Measurements from ENCODE around the gene HSFY1.
"Not testable (repeated sequence)": the region's sequence is repeated elsewhere in the genome, so short reads cannot be mapped to it uniquely, and the experiment has no call there.

HSFY1 gene

GRCh38 chrY:18546420-18546819 is at the start of gene HSFY1:
Gene HSFY1 (plus strand): TSS chrY:18546720. CDS start chrY:18546788, 68 bp downstream.
- not testable (repeated sequence) for DNase-seq (ENCODE audit: low read depth)

GRCh38 chrY:18504266-18504665 is 42.3 kb upstream of the HSFY1 start:
- not testable (repeated sequence) for DNase-seq (ENCODE audit: low read depth)

GRCh38 chrY:18530995-18531655 is 15.4 kb upstream of the HSFY1 start:
- DNase-seq (ENCODE audit: low read depth): not testable (repeated sequence)

GRCh38 chrY:18538952-18539351 is 7.6 kb upstream of the HSFY1 start:
- not testable (repeated sequence) for DNase-seq (ENCODE audit: low read depth)

- not testable (repeated sequence) for DNase-seq (ENCODE audit: low read depth)
Measured at GRCh38 chrY:18553132-18553531, 6.6 kb downstream of the HSFY1 start.

GRCh38 chrY:18565915-18566314 is 19.4 kb downstream of the HSFY1 start:
- DNase-seq (ENCODE audit: low read depth): not testable (repeated sequence)

Data from ELR (cell line).